MCF 10A (cell line): ENCODE data around the gene KAZALD1. TPM values are rescaled to one million over a fixed set of nuclear protein-coding genes. Genes with fewer than 3 reads are reported as not detected.

Experiments used
- BruUV-seq: library from RNA; stranded (reverse); fragments of 400-500 nt; replicated peaks from 2 replicates; lab custom pipeline; 2021; lab: Mats Ljungman, UMichigan
- CTCF ChIA-PET: fragments of 300-600 bp; sonication (Branson Sonifier 250); formaldehyde crosslinking; extraction: SDS; loops from one replicate; lab custom pipeline; 2021; ENCODE audit warnings: antibody characterized with exemption, inconsistent platforms; lab: Yijun Ruan, JAX
- POLR2A ChIA-PET: fragments of 300-600, 350-650 bp; sonication (Branson Sonifier 250); formaldehyde crosslinking; extraction: SDS; loops from one replicate; lab custom pipeline; 2020; ENCODE audit warnings: antibody characterized with exemption, inconsistent platforms; lab: Yijun Ruan, JAX
- DNase-seq: peaks from one replicate; pipeline ENCODE4 v3.0.0-alpha.2; 2018; ENCODE audit not compliant: unreplicated experiment
- H3K27ac Mint-ChIP-seq: one replicate; pipeline ENCODE4 v1.8.0; 2022; ENCODE audit warnings: mild to moderate bottlenecking, low read depth, mixed read lengths; ENCODE audit not compliant: unreplicated experiment
- H3K27me3 Mint-ChIP-seq: one replicate; pipeline ENCODE4 v1.8.0; 2022; ENCODE audit warnings: mixed read lengths; ENCODE audit not compliant: insufficient read depth, unreplicated experiment
- H3K36me3 Mint-ChIP-seq: one replicate; pipeline ENCODE4 v1.8.0; 2022; ENCODE audit warnings: mild to moderate bottlenecking, moderate library complexity, mixed read lengths; ENCODE audit not compliant: insufficient read depth, unreplicated experiment
- H3K4me1 Mint-ChIP-seq: one replicate; pipeline ENCODE4 v1.8.0; 2022; ENCODE audit warnings: mixed read lengths; ENCODE audit not compliant: insufficient read depth, unreplicated experiment
- H3K4me3 Mint-ChIP-seq: one replicate; pipeline ENCODE4 v1.8.0; 2022; ENCODE audit warnings: mild to moderate bottlenecking, moderate library complexity, mixed read lengths; ENCODE audit not compliant: unreplicated experiment
- H3K9me3 Mint-ChIP-seq: one replicate; pipeline ENCODE4 v1.8.0; 2022; ENCODE audit warnings: mixed read lengths; ENCODE audit not compliant: unreplicated experiment
- intact Hi-C: fragments of 100-400 bp; cut with micrococcal nuclease; formaldehyde crosslinking; loops from 2 replicates; pipeline ENCODE4 v1.14.1; 2022
- total RNA-seq: library from RNA; stranded (reverse); gene quantifications from 2 replicates; pipeline ENCODE4 v1.2.3, GENCODE V29; 2022
- TF ChIP-seq, protein P1 (sequence below): fragments of 200-600 bp; IDR thresholded peaks from one replicate; pipeline ENCODE4 v1.8.0; 2022; ENCODE audit warnings: antibody characterized with exemption, mild to moderate bottlenecking; ENCODE audit not compliant: unreplicated experiment

Gene KAZALD1
- total RNA-seq, 1 experiment from 2014 or later = 2.4 TPM

DNA sequence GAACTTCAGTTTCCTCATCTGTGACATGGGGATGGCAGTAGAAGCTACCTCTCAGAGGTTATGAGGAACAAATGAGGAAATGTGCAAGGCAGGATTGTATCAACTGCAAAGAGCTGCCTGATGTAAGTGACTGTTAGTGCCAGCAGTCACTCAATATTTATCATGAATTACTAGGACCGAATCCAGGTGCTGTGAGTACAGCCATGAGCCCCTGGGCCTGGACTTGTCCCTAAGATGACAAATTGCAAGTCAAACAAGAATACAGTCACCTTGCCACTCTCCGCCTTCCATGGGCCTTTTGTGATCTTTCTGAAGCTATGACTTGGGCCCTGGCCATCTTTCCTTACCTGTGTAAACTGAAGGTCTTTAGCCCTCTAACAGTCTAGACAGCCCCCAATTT is 41.6 kb downstream of the KAZALD1 start:
- Mint-ChIP-seq H3K9me3 (no peaks in the 10 kb centered on the region), H3K4me3 (no peak overlapping the region), H3K36me3 (no peaks in the 10 kb centered on the region), H3K27ac (no peak overlapping the region), H3K4me1 (no peaks in the 10 kb centered on the region), H3K27me3 (peaks cover 40% of the 10 kb centered on the region)
- CTCF ChIA-PET = interaction anchor here (14.1 kb wide), 1 partner anchor 37 kb away, joined by 419 read pairs; no protein-coding TSS in a partner anchor
- intact Hi-C loops = no loop called here
- BruUV-seq = no TSS peak
- POLR2A ChIA-PET = no interaction called here
- TF ChIP-seq, protein P1, sequence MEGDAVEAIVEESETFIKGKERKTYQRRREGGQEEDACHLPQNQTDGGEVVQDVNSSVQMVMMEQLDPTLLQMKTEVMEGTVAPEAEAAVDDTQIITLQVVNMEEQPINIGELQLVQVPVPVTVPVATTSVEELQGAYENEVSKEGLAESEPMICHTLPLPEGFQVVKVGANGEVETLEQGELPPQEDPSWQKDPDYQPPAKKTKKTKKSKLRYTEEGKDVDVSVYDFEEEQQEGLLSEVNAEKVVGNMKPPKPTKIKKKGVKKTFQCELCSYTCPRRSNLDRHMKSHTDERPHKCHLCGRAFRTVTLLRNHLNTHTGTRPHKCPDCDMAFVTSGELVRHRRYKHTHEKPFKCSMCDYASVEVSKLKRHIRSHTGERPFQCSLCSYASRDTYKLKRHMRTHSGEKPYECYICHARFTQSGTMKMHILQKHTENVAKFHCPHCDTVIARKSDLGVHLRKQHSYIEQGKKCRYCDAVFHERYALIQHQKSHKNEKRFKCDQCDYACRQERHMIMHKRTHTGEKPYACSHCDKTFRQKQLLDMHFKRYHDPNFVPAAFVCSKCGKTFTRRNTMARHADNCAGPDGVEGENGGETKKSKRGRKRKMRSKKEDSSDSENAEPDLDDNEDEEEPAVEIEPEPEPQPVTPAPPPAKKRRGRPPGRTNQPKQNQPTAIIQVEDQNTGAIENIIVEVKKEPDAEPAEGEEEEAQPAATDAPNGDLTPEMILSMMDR = no peak
- DNase-seq = no peak

DNA sequence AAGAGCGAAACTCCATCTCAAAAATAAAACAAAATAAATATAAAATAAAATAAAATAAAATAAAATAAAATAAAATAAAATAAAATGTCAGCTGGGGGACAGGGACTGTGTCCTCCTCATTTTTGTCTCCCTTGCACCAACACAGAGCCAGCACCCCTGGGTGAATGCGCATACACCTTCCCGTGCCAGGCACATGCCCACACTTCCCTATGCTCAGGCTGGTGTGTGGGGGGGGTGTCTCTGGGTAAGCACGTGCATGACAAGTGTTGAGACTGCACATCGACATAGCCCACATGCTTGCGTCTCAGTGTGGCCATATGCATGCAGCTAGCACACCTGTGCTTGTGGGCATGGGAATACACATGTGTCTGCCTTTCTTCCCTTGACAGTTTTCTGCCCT is 44.6 kb downstream of the KAZALD1 start:
- intact Hi-C loops = no loop called here
- ChIA-PET POLR2A (no interaction called here), CTCF (interaction anchor here (1.1 to 5.7 kb wide), 4 partner anchors 10 to 36 kb away, joined by 4 to 55 read pairs (median 10); no protein-coding TSS in a partner anchor)
- TF ChIP-seq, protein P1 = no peak
- Mint-ChIP-seq H3K9me3 (no peaks in the 10 kb centered on the region), H3K4me1 (no peaks in the 10 kb centered on the region), H3K27ac (no peak overlapping the region), H3K36me3 (no peaks in the 10 kb centered on the region), H3K4me3 (no peak overlapping the region), H3K27me3 (peaks cover 16% of the 10 kb centered on the region)
- no peak for DNase-seq
- no TSS peak for BruUV-seq

DNA sequence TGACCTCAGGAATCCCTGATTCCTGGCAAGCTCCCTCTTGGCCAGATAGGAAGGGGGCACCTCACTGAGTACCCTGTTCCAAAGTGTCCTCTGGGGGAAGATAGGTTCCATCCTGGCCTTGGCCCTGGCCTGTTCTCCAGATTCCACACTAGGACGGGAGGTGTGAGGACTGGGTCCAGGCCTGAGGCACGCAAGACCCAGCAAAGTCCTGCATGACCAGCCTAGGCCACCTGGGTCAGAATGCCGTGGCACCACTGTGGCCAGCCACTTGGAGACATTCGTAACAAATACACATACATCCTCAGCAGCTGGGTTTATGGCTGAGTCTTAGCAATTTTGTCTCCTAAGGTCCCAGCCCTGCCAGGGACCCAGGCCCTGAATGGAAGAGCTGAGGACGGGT is 46.0 kb downstream of the KAZALD1 start:
- Mint-ChIP-seq H3K4me1 (no peaks in the 10 kb centered on the region), H3K9me3 (no peaks in the 10 kb centered on the region), H3K27ac (no peak overlapping the region), H3K36me3 (no peaks in the 10 kb centered on the region), H3K27me3 (peaks cover 2% of the 10 kb centered on the region), H3K4me3 (no peak overlapping the region)
- no TSS peak for BruUV-seq
- CTCF ChIA-PET = interaction anchor here (0.6 to 5.7 kb wide), 6 partner anchors 12 to 510 kb away, joined by 3 to 55 read pairs (median 4); no protein-coding TSS in a partner anchor
- POLR2A ChIA-PET = interaction anchor here (0.9 kb wide), 1 partner anchor 36 kb away, joined by 3 read pairs; no protein-coding TSS in a partner anchor
- intact Hi-C loops = no loop called here
- TF ChIP-seq, protein P1 = no peak
- DNase-seq = no peak

DNA sequence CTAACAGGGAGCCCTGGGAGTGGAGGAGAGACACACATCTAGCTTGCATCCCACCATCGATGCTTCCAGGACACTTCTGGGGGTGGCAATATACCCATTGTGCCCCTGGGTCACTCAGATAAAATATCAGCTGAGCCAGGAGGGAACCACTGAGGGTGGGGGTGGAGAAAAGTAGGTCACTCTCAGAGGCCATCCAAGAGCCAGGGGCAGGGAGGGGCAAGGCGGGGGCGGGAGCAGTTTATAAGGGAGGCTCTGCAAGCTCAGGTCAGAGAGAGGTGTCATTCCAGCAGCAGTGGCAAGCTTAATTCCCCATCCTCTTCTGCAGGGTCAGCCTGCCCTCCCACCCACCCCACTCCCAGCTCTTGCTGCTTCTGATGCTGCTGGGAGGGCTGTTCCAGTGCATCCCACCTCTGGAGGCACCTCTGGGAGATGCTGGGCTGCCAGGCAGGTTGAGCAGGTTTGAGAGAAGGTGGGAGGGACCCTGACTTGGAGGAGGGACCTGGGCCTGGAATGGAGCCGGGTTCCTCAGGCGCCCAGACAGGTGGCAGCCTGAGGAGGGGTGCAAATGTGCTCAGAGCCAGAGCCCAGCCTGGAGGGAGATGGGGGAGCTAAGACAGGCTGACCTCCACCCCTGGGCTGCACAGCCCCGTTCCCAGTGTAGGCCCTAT is 49.2 kb downstream of the KAZALD1 start:
- DNase-seq = no peak
- no peak overlapping the region for H3K4me3 Mint-ChIP-seq
- H3K4me1 Mint-ChIP-seq = no peaks in the 10 kb centered on the region
- no peak overlapping the region for H3K27ac Mint-ChIP-seq
- no TSS peak for BruUV-seq
- POLR2A ChIA-PET = no interaction called here
- intact Hi-C loops = no loop called here
- CTCF ChIA-PET = interaction anchor here (0.6 to 1.8 kb wide), 4 partner anchors 9 to 60 kb away, joined by 3 to 15 read pairs (median 4); no protein-coding TSS in a partner anchor
- no peaks in the 10 kb centered on the region for H3K9me3 Mint-ChIP-seq
- H3K36me3 Mint-ChIP-seq = no peaks in the 10 kb centered on the region
- peaks cover 24% of the 10 kb centered on the region for H3K27me3 Mint-ChIP-seq
- TF ChIP-seq, protein P1 = no peak
